Ascending aorta (tissue), 2 donors: Measurements from ENCODE around the gene NDE1. TPM values are rescaled to one million over a fixed set of nuclear protein-coding genes. Genes with fewer than 3 reads are reported as not detected.
"Not testable (repeated sequence)": the region's sequence is repeated elsewhere in the genome, so short reads cannot be mapped to it uniquely, and the experiment has no call there.

Experiments used
- DNase-seq, 2 donors: peaks; one replicate each; pipeline ENCODE4 v3.0.0-alpha.2; 2019; ENCODE audit warnings: low spot score in 2 of 2
- H3K27ac ChIP-seq, 2 donors: fragments of 200-600 bp; sonication (generic); one replicate each; pipeline ENCODE4 v1.5.1; 2016 to 2017; ENCODE audit warnings: mild to moderate bottlenecking in 1 of 2
- H3K27me3 ChIP-seq: fragments of 200-600 bp; sonication (generic); one replicate; pipeline ENCODE4 v1.5.1; 2017
- H3K36me3 ChIP-seq, 2 donors: fragments of 200-600 bp; sonication (generic); one replicate each; pipeline ENCODE4 v1.5.1; 2016
- H3K4me1 ChIP-seq, 2 donors: fragments of 200-600 bp; sonication (generic); one replicate each; pipeline ENCODE4 v1.5.1; 2016 to 2017; ENCODE audit warnings: mild to moderate bottlenecking in 1 of 2
- H3K4me3 ChIP-seq, 2 donors: fragments of 200-600 bp; sonication (generic); one replicate each; pipeline ENCODE4 v1.5.1; 2016 to 2017; ENCODE audit warnings: mild to moderate bottlenecking in 1 of 2
- H3K9me3 ChIP-seq, 2 donors: fragments of 200-600 bp; sonication (generic); one replicate each; pipeline ENCODE4 v1.5.1; 2016
- CTCF ChIP-seq, 3 experiments: fragments of 200-600 bp in 2 of 3; fragments of 450-650 bp in 1 of 3; sonication (generic) in 2 of 3; IDR thresholded peaks; one replicate each; pipeline ENCODE4 v1.5.1; 2016 to 2019; ENCODE audit warnings: antibody characterized with exemption in 3 of 3, mild to moderate bottlenecking in 1 of 3, moderate library complexity in 1 of 3
- intact Hi-C: fragments of 100-400 bp; cut with DNase I; formaldehyde crosslinking; loops from one replicate; pipeline ENCODE4 v1.15.1; 2023
- total RNA-seq: library from RNA; depleted of rRNA; stranded (reverse); fragments of >200 nt; gene quantifications from one replicate; pipeline ENCODE4 v1.1.0, GENCODE V29; 2016

NDE1 gene
- total RNA-seq, 1 donor from 2014 or later = 21.9 TPM

- no peaks in the 10 kb centered on the region for H3K9me3 ChIP-seq
- H3K4me1 ChIP-seq = peaks cover 0 to 8% of the 10 kb centered on the region in 2 donors
- peaks cover 17 to 47% of the 10 kb centered on the region in 2 donors for H3K36me3 ChIP-seq
- peak; percentile 33 to 84 for DNase-seq
- H3K4me3 ChIP-seq = no peak overlapping the region
- TF ChIP-seq CTCF (IDR thresholded peaks at IDR 0.05) = peak; percentile 57 to 72 (median 60)
- H3K27me3 ChIP-seq = no peaks in the 10 kb centered on the region
- intact Hi-C loops = no loop called here
- peak overlapping the region in 1 of 2 donors; percentile 33 for H3K27ac ChIP-seq
Observed at GRCh38 chr16:15682105-15682570, 32.1 kb downstream of the NDE1 start.

- no peak overlapping the region for H3K27ac ChIP-seq
- TF ChIP-seq CTCF (IDR thresholded peaks at IDR 0.05) = no peak
- intact Hi-C loops = no loop called here
- peaks cover 10 to 43% of the 10 kb centered on the region in 2 donors for H3K36me3 ChIP-seq
- DNase-seq = no peak
- H3K4me3 ChIP-seq = no peak overlapping the region
- no peaks in the 10 kb centered on the region for H3K9me3 ChIP-seq
- no peaks in the 10 kb centered on the region for H3K27me3 ChIP-seq
- peaks cover 0 to 15% of the 10 kb centered on the region in 2 donors for H3K4me1 ChIP-seq
Observed at GRCh38 chr16:15686287-15686686, 36.2 kb downstream of the NDE1 start.

DNA sequence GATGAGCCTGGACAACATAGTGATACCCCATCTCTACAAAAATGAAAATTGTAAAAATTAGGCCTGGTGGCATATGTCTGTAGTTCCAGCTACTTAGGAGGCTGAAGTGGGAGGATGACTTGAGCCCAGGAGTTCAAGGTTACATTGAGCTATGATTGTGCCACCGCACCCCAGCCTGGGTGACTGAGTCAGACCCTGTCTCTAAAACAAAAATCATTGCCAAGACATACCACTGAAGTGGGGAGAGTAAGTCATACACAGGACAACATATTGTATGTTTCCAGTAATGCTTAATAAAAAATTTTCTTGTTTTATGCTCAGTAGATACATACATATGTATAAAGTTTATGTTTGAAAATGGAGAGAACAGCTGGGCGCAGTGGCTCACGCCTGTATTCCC is 39.2 kb downstream of the NDE1 start:
- Histone ChIP-seq H3K36me3 (peaks cover 33 to 66% of the 10 kb centered on the region in 2 donors), H3K9me3 (no peaks in the 10 kb centered on the region), H3K4me3 (no peak overlapping the region), H3K27me3 (no peaks in the 10 kb centered on the region), H3K4me1 (peaks cover 0 to 7% of the 10 kb centered on the region in 2 donors), H3K27ac (peak overlapping the region in 1 of 2 donors; percentile 76)
- no peak for TF ChIP-seq CTCF (IDR thresholded peaks at IDR 0.05)
- intact Hi-C loops = no loop called here
- DNase-seq = no peak

DNA sequence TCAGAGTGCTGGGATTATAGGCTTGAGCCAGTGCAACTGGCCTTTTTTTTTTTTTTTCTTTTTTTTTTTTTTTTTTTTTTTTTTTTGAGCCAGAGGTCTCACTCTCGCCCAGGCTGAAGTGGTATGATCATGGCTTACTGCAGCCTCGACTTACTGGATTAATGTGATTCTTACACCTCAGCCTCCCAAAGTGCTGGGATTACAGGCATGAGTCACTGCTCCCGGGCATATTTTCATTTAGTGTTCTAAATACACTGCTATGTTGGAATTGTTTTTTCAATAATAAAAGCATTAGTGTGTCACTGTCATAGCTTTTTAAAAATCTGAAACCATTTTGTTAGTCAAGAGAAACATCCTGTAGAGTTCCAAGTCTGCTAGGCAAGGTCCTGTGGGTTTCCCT is 40.3 kb downstream of the NDE1 start:
- H3K36me3 ChIP-seq = peaks cover 39 to 74% of the 10 kb centered on the region in 2 donors

DNA sequence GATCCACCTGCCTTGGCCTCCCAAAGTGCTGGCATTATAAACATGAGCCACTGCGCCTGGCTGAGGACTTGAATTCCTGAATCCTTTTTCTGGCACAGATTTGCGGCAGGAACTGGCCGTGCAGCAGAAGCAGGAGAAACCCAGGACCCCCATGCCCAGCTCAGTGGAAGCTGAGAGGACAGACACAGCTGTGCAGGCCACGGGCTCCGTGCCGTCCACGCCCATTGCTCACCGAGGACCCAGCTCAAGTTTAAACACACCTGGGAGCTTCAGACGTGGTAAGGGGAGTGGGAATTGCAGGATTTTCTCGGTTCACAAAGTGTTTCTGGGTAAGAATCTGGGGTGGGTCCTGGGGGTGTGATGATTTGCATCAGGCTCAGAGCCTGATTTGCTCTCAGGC is 41.0 kb downstream of the NDE1 start:
- Histone ChIP-seq H3K4me1 (peaks cover 0 to 7% of the 10 kb centered on the region in 2 donors), H3K27me3 (no peaks in the 10 kb centered on the region), H3K36me3 (peaks cover 39 to 79% of the 10 kb centered on the region in 2 donors), H3K9me3 (no peaks in the 10 kb centered on the region), H3K27ac (peak overlapping the region; percentile 61 to 76), H3K4me3 (no peak overlapping the region)
- no peak for TF ChIP-seq CTCF (IDR thresholded peaks at IDR 0.05)
- intact Hi-C loops = no loop called here
- no peak for DNase-seq

More for the DNA sequence above, 40.3 kb downstream of the NDE1 start:
- Histone ChIP-seq H3K4me1 (peaks cover 0 to 7% of the 10 kb centered on the region in 2 donors), H3K27me3 (no peaks in the 10 kb centered on the region), H3K9me3 (no peaks in the 10 kb centered on the region), H3K4me3 (no peak overlapping the region), H3K27ac (peak overlapping the region; percentile 61 to 76)
- no peak for TF ChIP-seq CTCF (IDR thresholded peaks at IDR 0.05)
- DNase-seq = peak in 1 of 2 donors; percentile 74
- intact Hi-C loops = no loop called here

GRCh38 chr16:15692508-15692907 is 42.5 kb downstream of the NDE1 start:
- H3K27ac ChIP-seq, H3K4me1 ChIP-seq, H3K27me3 ChIP-seq, H3K9me3 ChIP-seq, H3K4me3 ChIP-seq, intact Hi-C loops, DNase-seq: not testable (repeated sequence)
- peaks cover 47 to 78% of the 10 kb centered on the region in 2 donors for H3K36me3 ChIP-seq
